H9 (cell line): ENCODE results near the gene C2orf49. TPM values are rescaled to one million over a fixed set of nuclear protein-coding genes. Genes with fewer than 3 reads are reported as not detected.

Experiments used
- DNase-seq: peaks from one replicate; pipeline ENCODE4 v3.0.0-alpha.2; 2017
- H2AFZ ChIP-seq: one replicate; pipeline ENCODE4 v1.6.1; 2013; ENCODE audit warnings: mild to moderate bottlenecking, low read length, control low read depth, moderate library complexity
- H2AK5ac ChIP-seq: 2 replicates; pipeline ENCODE4 v1.6.1; 2013; ENCODE audit warnings: low read length, control low read depth, mixed read lengths; ENCODE audit not compliant: insufficient read length
- H2BK120ac ChIP-seq: one replicate; pipeline ENCODE4 v1.6.1; 2013; ENCODE audit warnings: low read depth, mild to moderate bottlenecking, low read length, control low read depth, inconsistent platforms; ENCODE audit not compliant: poor library complexity, severe bottlenecking
- H2BK12ac ChIP-seq: 2 replicates; pipeline ENCODE4 v1.6.1; 2013; ENCODE audit warnings: low read length, control low read depth, mixed read lengths, low read depth; ENCODE audit not compliant: insufficient read length
- H2BK15ac ChIP-seq: 2 replicates; pipeline ENCODE4 v1.6.1; 2013; ENCODE audit warnings: low read depth, low read length, control low read depth
- H2BK20ac ChIP-seq: one replicate; pipeline ENCODE4 v1.6.1; 2013; ENCODE audit warnings: low read depth, mild to moderate bottlenecking, low read length, control low read depth, inconsistent platforms; ENCODE audit not compliant: poor library complexity, severe bottlenecking
- H2BK5ac ChIP-seq: 2 replicates; pipeline ENCODE4 v1.6.1; 2013; ENCODE audit warnings: low read length, control low read depth, mixed read lengths; ENCODE audit not compliant: insufficient read length
- H3K14ac ChIP-seq: 2 replicates; pipeline ENCODE4 v1.6.1; 2013; ENCODE audit warnings: low read length, control low read depth; ENCODE audit not compliant: insufficient read depth
- H3K18ac ChIP-seq: 2 replicates; pipeline ENCODE4 v1.6.1; 2013; ENCODE audit warnings: low read depth, mild to moderate bottlenecking, mixed read lengths, low read length, control low read depth; ENCODE audit not compliant: insufficient read length
- H3K23ac ChIP-seq: 2 replicates; pipeline ENCODE4 v1.6.1; 2013; ENCODE audit warnings: low read length, control low read depth, mixed read lengths, low read depth; ENCODE audit not compliant: insufficient read length
- H3K23me2 ChIP-seq: 2 replicates; pipeline ENCODE4 v1.6.1; 2013; ENCODE audit warnings: low read depth, mild to moderate bottlenecking, mixed read lengths, low read length, control low read depth; ENCODE audit not compliant: insufficient read length, poor library complexity, severe bottlenecking
- H3K27ac ChIP-seq: 2 replicates; pipeline ENCODE4 v1.5.1; 2013; ENCODE audit warnings: low read length, control low read depth, mixed read lengths, low read depth; ENCODE audit not compliant: insufficient read length
- H3K27me3 ChIP-seq: 2 replicates; pipeline ENCODE4 v1.6.1; 2013; ENCODE audit warnings: low read length, control low read depth, inconsistent platforms; ENCODE audit not compliant: insufficient read depth
- H3K4ac ChIP-seq: 2 replicates; pipeline ENCODE4 v1.6.1; 2013; ENCODE audit warnings: low read depth, mild to moderate bottlenecking, control low read depth, inconsistent platforms, low read length, moderate library complexity
- H3K4me1 ChIP-seq: 2 replicates; pipeline ENCODE4 v1.6.1; 2013; ENCODE audit warnings: low read length, control low read depth, inconsistent platforms; ENCODE audit not compliant: insufficient read depth
- H3K4me2 ChIP-seq: 2 replicates; pipeline ENCODE4 v1.6.1; 2013; ENCODE audit warnings: low read length, control low read depth, mixed read lengths; ENCODE audit not compliant: insufficient read length, insufficient read depth
- H3K56ac ChIP-seq: 2 replicates; pipeline ENCODE4 v1.6.1; 2013; ENCODE audit warnings: low read depth, mild to moderate bottlenecking, mixed read lengths, low read length, control low read depth; ENCODE audit not compliant: insufficient read length
- H3K79me1 ChIP-seq: 2 replicates; pipeline ENCODE4 v1.6.1; 2013; ENCODE audit warnings: low read depth, mild to moderate bottlenecking, moderate library complexity, low read length, control low read depth, inconsistent platforms; ENCODE audit not compliant: insufficient read depth, poor library complexity, severe bottlenecking
- H3K79me2 ChIP-seq: 2 replicates; pipeline ENCODE4 v1.6.1; 2013; ENCODE audit warnings: low read length, control low read depth, inconsistent platforms; ENCODE audit not compliant: insufficient read depth
- H3K9ac ChIP-seq: 2 replicates; pipeline ENCODE4 v1.6.1; 2013; ENCODE audit warnings: low read length, control low read depth, mixed read lengths; ENCODE audit not compliant: insufficient read length; ENCODE audit errors: extremely low read depth
- H3K9me3 ChIP-seq: one replicate; pipeline ENCODE4 v1.6.1; 2013; ENCODE audit warnings: low read depth, low read length, inconsistent platforms; ENCODE audit not compliant: control insufficient read depth
- H3T11ph ChIP-seq: one replicate; pipeline ENCODE4 v1.6.1; 2013; ENCODE audit warnings: mild to moderate bottlenecking, low read length, control low read depth, inconsistent platforms
- H4K20me1 ChIP-seq: one replicate; pipeline ENCODE4 v1.6.1; 2013; ENCODE audit not compliant: control insufficient read depth, insufficient read length, insufficient read depth
- H4K5ac ChIP-seq: 2 replicates; pipeline ENCODE4 v1.6.1; 2013; ENCODE audit warnings: low read depth, mild to moderate bottlenecking, mixed read lengths, low read length, control low read depth; ENCODE audit not compliant: insufficient read length
- H4K8ac ChIP-seq: replicated peaks from 2 replicates; pipeline ENCODE4 v1.6.1; 2013; ENCODE audit warnings: low read length, control low read depth, mixed read lengths, low read depth; ENCODE audit not compliant: insufficient read length
- H4K91ac ChIP-seq: 2 replicates; pipeline ENCODE4 v1.6.1; 2013; ENCODE audit warnings: low read depth, mild to moderate bottlenecking, moderate library complexity, mixed read lengths, low read length, control low read depth; ENCODE audit not compliant: insufficient read length
- H3K27ac Mint-ChIP-seq, 3 experiments: 2 replicates in 2 of 3; 3 replicates in 1 of 3; pipeline ENCODE4 v1.8.0; 2020 to 2021; ENCODE audit warnings: mixed read lengths in 3 of 3, mild to moderate bottlenecking in 1 of 3, moderate library complexity in 1 of 3
- H3K27me3 Mint-ChIP-seq: 2 replicates; pipeline ENCODE4 v1.8.0; 2021; ENCODE audit warnings: low read depth, mild to moderate bottlenecking, moderate library complexity, mixed read lengths
- H3K36me3 Mint-ChIP-seq, 3 experiments: 2 replicates in 2 of 3; 3 replicates in 1 of 3; pipeline ENCODE4 v1.8.0; 2020 to 2021; ENCODE audit warnings: low read depth in 3 of 3, mixed read lengths in 3 of 3; ENCODE audit not compliant: insufficient read depth in 1 of 3
- H3K4me1 Mint-ChIP-seq, 2 experiments: 2 replicates each; pipeline ENCODE4 v1.8.0; 2020; ENCODE audit warnings: mixed read lengths in 2 of 2
- H3K4me3 Mint-ChIP-seq, 2 experiments: 2 replicates in 1 of 2; 3 replicates in 1 of 2; pipeline ENCODE4 v1.8.0; 2020 to 2021; ENCODE audit warnings: mild to moderate bottlenecking in 2 of 2, mixed read lengths in 2 of 2, moderate library complexity in 1 of 2
- H3K9me3 Mint-ChIP-seq, 2 experiments: 2 replicates in 1 of 2; 3 replicates in 1 of 2; pipeline ENCODE4 v1.8.0; 2020; ENCODE audit warnings: mild to moderate bottlenecking in 2 of 2, mixed read lengths in 2 of 2, moderate library complexity in 1 of 2
- WGBS: extraction: QIAGEN DNeasy Blood & Tissue Kit; methylation state at CpG from one replicate; pipeline ENCODE4 v1.1.7; 2013; ENCODE audit warnings: missing lambda C conversion rate, low lambda C conversion rate, mixed read lengths; ENCODE audit not compliant: insufficient read length; ENCODE audit errors: extremely low coverage; 5-methylcytosine and 5-hydroxymethylcytosine counted together
- total RNA-seq: library from RNA; stranded (reverse); gene quantifications from 2 replicates; pipeline ENCODE4 v1.2.1, GENCODE V29; 2021
- TF ChIP-seq, protein P1 (sequence below): fragments of 200-600 bp; sonication (generic); conservative IDR thresholded peaks from 3 replicates; pipeline ENCODE4 v1.8.0; 2021; ENCODE audit warnings: antibody characterized with exemption, mild to moderate bottlenecking

Gene C2orf49
- total RNA-seq, 1 experiment from 2014 or later = 18.8 TPM

DNA sequence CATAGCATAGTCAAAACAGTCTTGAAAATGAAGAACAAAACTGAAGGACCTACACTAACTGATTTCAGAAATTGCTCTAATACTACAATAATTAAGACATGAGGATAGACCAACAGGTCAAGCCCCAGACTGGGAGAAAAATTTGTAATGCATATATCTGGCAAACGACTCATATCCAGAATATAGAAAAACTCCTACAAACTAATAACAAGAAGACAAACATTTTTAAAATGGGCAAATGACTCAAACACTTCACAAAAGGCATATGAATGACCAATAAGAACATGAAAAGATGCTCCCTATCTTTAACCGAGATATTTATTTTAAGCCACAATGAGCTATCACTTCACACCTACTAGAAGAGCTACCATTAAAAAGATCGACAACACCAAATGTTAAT lies 22.0 kb upstream of the C2orf49 start:
- Histone ChIP-seq H3K4me1 (no peaks in the 10 kb centered on the region), H3K4ac (no peak overlapping the region), H3K79me1 (peaks cover 2% of the 10 kb centered on the region), H4K8ac (no peak overlapping the region), H2BK5ac (no peak overlapping the region), H2AK5ac (no peak overlapping the region), H2BK120ac (no peak overlapping the region), H3K14ac (no peak overlapping the region), H3K9me3 (no peaks in the 10 kb centered on the region), H4K5ac (no peak overlapping the region), H4K91ac (no peak overlapping the region), H3K56ac (no peak overlapping the region), H3K79me2 (peaks cover 3% of the 10 kb centered on the region; the same call in 1 of the 2 replicates), H4K20me1 (no peaks in the 10 kb centered on the region), H3K4me2 (no peak overlapping the region), H3K23ac (no peak overlapping the region), H3K9ac (no peak overlapping the region), H2BK12ac (no peak overlapping the region), H2BK20ac (no peak overlapping the region), H2AFZ (no peak overlapping the region), H3K18ac (no peak overlapping the region), H3K27me3 (no peaks in the 10 kb centered on the region), H3K27ac (no peak overlapping the region), H2BK15ac (no peak overlapping the region), H3K23me2 (no peaks in the 10 kb centered on the region), H3T11ph (no peak overlapping the region)
- H3K27me3 Mint-ChIP-seq = no peaks in the 10 kb centered on the region
- H3K4me1 Mint-ChIP-seq = no peaks in the 10 kb centered on the region; a peak in 1 of 4 replicates
- no peak for DNase-seq
- TF ChIP-seq, protein P1, sequence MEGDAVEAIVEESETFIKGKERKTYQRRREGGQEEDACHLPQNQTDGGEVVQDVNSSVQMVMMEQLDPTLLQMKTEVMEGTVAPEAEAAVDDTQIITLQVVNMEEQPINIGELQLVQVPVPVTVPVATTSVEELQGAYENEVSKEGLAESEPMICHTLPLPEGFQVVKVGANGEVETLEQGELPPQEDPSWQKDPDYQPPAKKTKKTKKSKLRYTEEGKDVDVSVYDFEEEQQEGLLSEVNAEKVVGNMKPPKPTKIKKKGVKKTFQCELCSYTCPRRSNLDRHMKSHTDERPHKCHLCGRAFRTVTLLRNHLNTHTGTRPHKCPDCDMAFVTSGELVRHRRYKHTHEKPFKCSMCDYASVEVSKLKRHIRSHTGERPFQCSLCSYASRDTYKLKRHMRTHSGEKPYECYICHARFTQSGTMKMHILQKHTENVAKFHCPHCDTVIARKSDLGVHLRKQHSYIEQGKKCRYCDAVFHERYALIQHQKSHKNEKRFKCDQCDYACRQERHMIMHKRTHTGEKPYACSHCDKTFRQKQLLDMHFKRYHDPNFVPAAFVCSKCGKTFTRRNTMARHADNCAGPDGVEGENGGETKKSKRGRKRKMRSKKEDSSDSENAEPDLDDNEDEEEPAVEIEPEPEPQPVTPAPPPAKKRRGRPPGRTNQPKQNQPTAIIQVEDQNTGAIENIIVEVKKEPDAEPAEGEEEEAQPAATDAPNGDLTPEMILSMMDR = no peak
- H3K9me3 Mint-ChIP-seq = no peaks in the 10 kb centered on the region
- H3K36me3 Mint-ChIP-seq = peaks cover 0 to 2% (median 0%) of the 10 kb centered on the region in 3 experiments; a peak in 3 of 7 replicates
- no peak overlapping the region for H3K27ac Mint-ChIP-seq
- H3K4me3 Mint-ChIP-seq = no peak overlapping the region
- WGBS = no CpG with 5 or more reads among the region's 3 CpGs
